H9 (cell line): Measurements from ENCODE around the gene MAPK8IP1. TPM values are rescaled to one million over a fixed set of nuclear protein-coding genes. Genes with fewer than 3 reads are reported as not detected.

Experiments
- DNase-seq: peaks from one replicate; pipeline ENCODE4 v3.0.0-alpha.2; 2017
- H2AFZ ChIP-seq: one replicate; pipeline ENCODE4 v1.6.1; 2013; ENCODE audit warnings: mild to moderate bottlenecking, low read length, control low read depth, moderate library complexity
- H2AK5ac ChIP-seq: 2 replicates; pipeline ENCODE4 v1.6.1; 2013; ENCODE audit warnings: low read length, control low read depth, mixed read lengths; ENCODE audit not compliant: insufficient read length
- H2BK120ac ChIP-seq: one replicate; pipeline ENCODE4 v1.6.1; 2013; ENCODE audit warnings: low read depth, mild to moderate bottlenecking, low read length, control low read depth, inconsistent platforms; ENCODE audit not compliant: poor library complexity, severe bottlenecking
- H2BK12ac ChIP-seq: 2 replicates; pipeline ENCODE4 v1.6.1; 2013; ENCODE audit warnings: low read length, control low read depth, mixed read lengths, low read depth; ENCODE audit not compliant: insufficient read length
- H2BK15ac ChIP-seq: 2 replicates; pipeline ENCODE4 v1.6.1; 2013; ENCODE audit warnings: low read depth, low read length, control low read depth
- H2BK20ac ChIP-seq: one replicate; pipeline ENCODE4 v1.6.1; 2013; ENCODE audit warnings: low read depth, mild to moderate bottlenecking, low read length, control low read depth, inconsistent platforms; ENCODE audit not compliant: poor library complexity, severe bottlenecking
- H2BK5ac ChIP-seq: 2 replicates; pipeline ENCODE4 v1.6.1; 2013; ENCODE audit warnings: low read length, control low read depth, mixed read lengths; ENCODE audit not compliant: insufficient read length
- H3K14ac ChIP-seq: 2 replicates; pipeline ENCODE4 v1.6.1; 2013; ENCODE audit warnings: low read length, control low read depth; ENCODE audit not compliant: insufficient read depth
- H3K18ac ChIP-seq: 2 replicates; pipeline ENCODE4 v1.6.1; 2013; ENCODE audit warnings: low read depth, mild to moderate bottlenecking, mixed read lengths, low read length, control low read depth; ENCODE audit not compliant: insufficient read length
- H3K23ac ChIP-seq: 2 replicates; pipeline ENCODE4 v1.6.1; 2013; ENCODE audit warnings: low read length, control low read depth, mixed read lengths, low read depth; ENCODE audit not compliant: insufficient read length
- H3K23me2 ChIP-seq: 2 replicates; pipeline ENCODE4 v1.6.1; 2013; ENCODE audit warnings: low read depth, mild to moderate bottlenecking, mixed read lengths, low read length, control low read depth; ENCODE audit not compliant: insufficient read length, poor library complexity, severe bottlenecking
- H3K27ac ChIP-seq: 2 replicates; pipeline ENCODE4 v1.5.1; 2013; ENCODE audit warnings: low read length, control low read depth, mixed read lengths, low read depth; ENCODE audit not compliant: insufficient read length
- H3K27me3 ChIP-seq: 2 replicates; pipeline ENCODE4 v1.6.1; 2013; ENCODE audit warnings: low read length, control low read depth, inconsistent platforms; ENCODE audit not compliant: insufficient read depth
- H3K4ac ChIP-seq: 2 replicates; pipeline ENCODE4 v1.6.1; 2013; ENCODE audit warnings: low read depth, mild to moderate bottlenecking, control low read depth, inconsistent platforms, low read length, moderate library complexity
- H3K4me1 ChIP-seq: 2 replicates; pipeline ENCODE4 v1.6.1; 2013; ENCODE audit warnings: low read length, control low read depth, inconsistent platforms; ENCODE audit not compliant: insufficient read depth
- H3K4me2 ChIP-seq: 2 replicates; pipeline ENCODE4 v1.6.1; 2013; ENCODE audit warnings: low read length, control low read depth, mixed read lengths; ENCODE audit not compliant: insufficient read length, insufficient read depth
- H3K56ac ChIP-seq: 2 replicates; pipeline ENCODE4 v1.6.1; 2013; ENCODE audit warnings: low read depth, mild to moderate bottlenecking, mixed read lengths, low read length, control low read depth; ENCODE audit not compliant: insufficient read length
- H3K79me1 ChIP-seq: 2 replicates; pipeline ENCODE4 v1.6.1; 2013; ENCODE audit warnings: low read depth, mild to moderate bottlenecking, moderate library complexity, low read length, control low read depth, inconsistent platforms; ENCODE audit not compliant: insufficient read depth, poor library complexity, severe bottlenecking
- H3K79me2 ChIP-seq: 2 replicates; pipeline ENCODE4 v1.6.1; 2013; ENCODE audit warnings: low read length, control low read depth, inconsistent platforms; ENCODE audit not compliant: insufficient read depth
- H3K9ac ChIP-seq: 2 replicates; pipeline ENCODE4 v1.6.1; 2013; ENCODE audit warnings: low read length, control low read depth, mixed read lengths; ENCODE audit not compliant: insufficient read length; ENCODE audit errors: extremely low read depth
- H3K9me3 ChIP-seq: one replicate; pipeline ENCODE4 v1.6.1; 2013; ENCODE audit warnings: low read depth, low read length, inconsistent platforms; ENCODE audit not compliant: control insufficient read depth
- H3T11ph ChIP-seq: one replicate; pipeline ENCODE4 v1.6.1; 2013; ENCODE audit warnings: mild to moderate bottlenecking, low read length, control low read depth, inconsistent platforms
- H4K20me1 ChIP-seq: one replicate; pipeline ENCODE4 v1.6.1; 2013; ENCODE audit not compliant: control insufficient read depth, insufficient read length, insufficient read depth
- H4K5ac ChIP-seq: 2 replicates; pipeline ENCODE4 v1.6.1; 2013; ENCODE audit warnings: low read depth, mild to moderate bottlenecking, mixed read lengths, low read length, control low read depth; ENCODE audit not compliant: insufficient read length
- H4K8ac ChIP-seq: replicated peaks from 2 replicates; pipeline ENCODE4 v1.6.1; 2013; ENCODE audit warnings: low read length, control low read depth, mixed read lengths, low read depth; ENCODE audit not compliant: insufficient read length
- H4K91ac ChIP-seq: 2 replicates; pipeline ENCODE4 v1.6.1; 2013; ENCODE audit warnings: low read depth, mild to moderate bottlenecking, moderate library complexity, mixed read lengths, low read length, control low read depth; ENCODE audit not compliant: insufficient read length
- H3K27ac Mint-ChIP-seq, 3 experiments: 2 replicates in 2 of 3; 3 replicates in 1 of 3; pipeline ENCODE4 v1.8.0; 2020 to 2021; ENCODE audit warnings: mixed read lengths in 3 of 3, mild to moderate bottlenecking in 1 of 3, moderate library complexity in 1 of 3
- H3K27me3 Mint-ChIP-seq: 2 replicates; pipeline ENCODE4 v1.8.0; 2021; ENCODE audit warnings: low read depth, mild to moderate bottlenecking, moderate library complexity, mixed read lengths
- H3K36me3 Mint-ChIP-seq, 3 experiments: 2 replicates in 2 of 3; 3 replicates in 1 of 3; pipeline ENCODE4 v1.8.0; 2020 to 2021; ENCODE audit warnings: low read depth in 3 of 3, mixed read lengths in 3 of 3; ENCODE audit not compliant: insufficient read depth in 1 of 3
- H3K4me1 Mint-ChIP-seq, 2 experiments: 2 replicates each; pipeline ENCODE4 v1.8.0; 2020; ENCODE audit warnings: mixed read lengths in 2 of 2
- H3K4me3 Mint-ChIP-seq, 2 experiments: 2 replicates in 1 of 2; 3 replicates in 1 of 2; pipeline ENCODE4 v1.8.0; 2020 to 2021; ENCODE audit warnings: mild to moderate bottlenecking in 2 of 2, mixed read lengths in 2 of 2, moderate library complexity in 1 of 2
- H3K9me3 Mint-ChIP-seq, 2 experiments: 2 replicates in 1 of 2; 3 replicates in 1 of 2; pipeline ENCODE4 v1.8.0; 2020; ENCODE audit warnings: mild to moderate bottlenecking in 2 of 2, mixed read lengths in 2 of 2, moderate library complexity in 1 of 2
- WGBS: extraction: QIAGEN DNeasy Blood & Tissue Kit; methylation state at CpG from one replicate; pipeline ENCODE4 v1.1.7; 2013; ENCODE audit warnings: missing lambda C conversion rate, low lambda C conversion rate, mixed read lengths; ENCODE audit not compliant: insufficient read length; ENCODE audit errors: extremely low coverage; 5-methylcytosine and 5-hydroxymethylcytosine counted together
- total RNA-seq: library from RNA; stranded (reverse); gene quantifications from 2 replicates; pipeline ENCODE4 v1.2.1, GENCODE V29; 2021
- TF ChIP-seq, protein P1 (sequence below): fragments of 200-600 bp; sonication (generic); conservative IDR thresholded peaks from 3 replicates; pipeline ENCODE4 v1.8.0; 2021; ENCODE audit warnings: antibody characterized with exemption, mild to moderate bottlenecking

Gene MAPK8IP1
- total RNA-seq, 1 experiment from 2014 or later, result 30.2 TPM

DNA sequence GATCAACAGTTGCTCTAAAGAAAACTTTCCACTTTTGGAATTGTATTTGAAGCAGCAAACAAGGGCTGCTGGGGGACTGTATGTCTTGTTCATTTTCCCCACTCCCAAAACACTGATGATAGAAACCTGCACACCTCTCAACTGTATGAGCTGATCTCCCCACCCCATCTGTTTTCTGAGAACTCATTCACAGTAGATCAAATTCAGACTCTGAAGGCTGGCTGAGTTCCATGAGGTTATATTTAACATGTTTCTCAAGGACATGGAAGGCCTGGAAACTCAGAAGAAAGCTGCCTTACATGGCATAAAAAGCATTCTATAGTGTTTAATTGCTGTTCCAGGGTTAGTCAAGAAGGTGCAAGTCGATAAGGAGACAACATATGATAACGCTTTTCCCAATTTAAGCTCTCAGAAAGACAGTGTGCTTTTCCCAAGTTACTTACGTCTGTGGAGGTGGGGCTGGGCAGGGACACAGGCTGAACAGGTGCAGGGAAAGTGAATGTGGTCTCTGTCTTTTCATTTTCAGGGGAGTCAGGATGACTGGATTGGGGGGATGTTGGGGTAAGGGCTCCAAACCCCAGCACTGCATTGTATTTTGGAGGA, 60.0 kb downstream of the MAPK8IP1 start:
- Mint-ChIP-seq H3K36me3 (peaks cover 9 to 60% (median 34%) of the 10 kb centered on the region in 3 experiments; a peak in 5 of 7 replicates), H3K4me3 (no peak overlapping the region), H3K27ac (no peak overlapping the region; a peak in 1 of 7 replicates), H3K9me3 (no peaks in the 10 kb centered on the region), H3K4me1 (no peaks in the 10 kb centered on the region), H3K27me3 (no peaks in the 10 kb centered on the region)
- no peak overlapping the region for H4K5ac ChIP-seq
- H3K79me2 ChIP-seq, result no peaks in the 10 kb centered on the region
- H3K27ac ChIP-seq, result no peak overlapping the region
- no peaks in the 10 kb centered on the region for H3K27me3 ChIP-seq
- H3T11ph ChIP-seq, result no peak overlapping the region
- no peak overlapping the region for H2BK120ac ChIP-seq
- no peak overlapping the region for H2AK5ac ChIP-seq
- no peak overlapping the region for H3K9ac ChIP-seq
- no peaks in the 10 kb centered on the region for H3K9me3 ChIP-seq
- H3K4ac ChIP-seq, result no peak overlapping the region
- H3K14ac ChIP-seq, result no peak overlapping the region
- H4K20me1 ChIP-seq, result no peaks in the 10 kb centered on the region
- H2BK20ac ChIP-seq, result no peak overlapping the region
- H2BK15ac ChIP-seq, result no peak overlapping the region
- no peaks in the 10 kb centered on the region for H3K4me1 ChIP-seq
- H3K56ac ChIP-seq, result no peak overlapping the region
- H3K79me1 ChIP-seq, result no peaks in the 10 kb centered on the region
- no peak overlapping the region for H2AFZ ChIP-seq
- no peak for DNase-seq
- no peak overlapping the region for H4K91ac ChIP-seq
- no peak overlapping the region for H4K8ac ChIP-seq
- H3K23me2 ChIP-seq, result no peaks in the 10 kb centered on the region
- TF ChIP-seq, protein P1, sequence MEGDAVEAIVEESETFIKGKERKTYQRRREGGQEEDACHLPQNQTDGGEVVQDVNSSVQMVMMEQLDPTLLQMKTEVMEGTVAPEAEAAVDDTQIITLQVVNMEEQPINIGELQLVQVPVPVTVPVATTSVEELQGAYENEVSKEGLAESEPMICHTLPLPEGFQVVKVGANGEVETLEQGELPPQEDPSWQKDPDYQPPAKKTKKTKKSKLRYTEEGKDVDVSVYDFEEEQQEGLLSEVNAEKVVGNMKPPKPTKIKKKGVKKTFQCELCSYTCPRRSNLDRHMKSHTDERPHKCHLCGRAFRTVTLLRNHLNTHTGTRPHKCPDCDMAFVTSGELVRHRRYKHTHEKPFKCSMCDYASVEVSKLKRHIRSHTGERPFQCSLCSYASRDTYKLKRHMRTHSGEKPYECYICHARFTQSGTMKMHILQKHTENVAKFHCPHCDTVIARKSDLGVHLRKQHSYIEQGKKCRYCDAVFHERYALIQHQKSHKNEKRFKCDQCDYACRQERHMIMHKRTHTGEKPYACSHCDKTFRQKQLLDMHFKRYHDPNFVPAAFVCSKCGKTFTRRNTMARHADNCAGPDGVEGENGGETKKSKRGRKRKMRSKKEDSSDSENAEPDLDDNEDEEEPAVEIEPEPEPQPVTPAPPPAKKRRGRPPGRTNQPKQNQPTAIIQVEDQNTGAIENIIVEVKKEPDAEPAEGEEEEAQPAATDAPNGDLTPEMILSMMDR, result no peak
- no peak overlapping the region for H3K4me2 ChIP-seq
- WGBS, result no CpG with 5 or more reads among the region's 3 CpGs
- H3K18ac ChIP-seq, result no peak overlapping the region
- H2BK5ac ChIP-seq, result no peak overlapping the region
- no peak overlapping the region for H2BK12ac ChIP-seq
- H3K23ac ChIP-seq, result no peak overlapping the region
